NCI-H2227 (cell line): Measurements from ENCODE around the gene CABP1.
"Not testable (repeated sequence)": the region's sequence is repeated elsewhere in the genome, so short reads cannot be mapped to it uniquely, and the experiment has no call there.

Experiments
- DNase-seq: peaks from one replicate; lab custom pipeline; 2025; ENCODE audit not compliant: unreplicated experiment; lab: John Stamatoyannopoulos, UW

CABP1 gene

GRCh38 chr12:120639771-120640721, at the start of gene CABP1:
CABP1 (plus strand) TSS chr12:120640626; CDS start chr12:120640686, 60 bp downstream.
- DNase-seq = peak; percentile 69

- DNase-seq = no peak
Observed at GRCh38 chr12:120590741-120591407, 49.6 kb upstream of the CABP1 start.

- no peak for DNase-seq
Observed at GRCh38 chr12:120592121-120593049, 48.0 kb upstream of the CABP1 start.

GRCh38 chr12:120596901-120597300, 43.5 kb upstream of the CABP1 start:
- DNase-seq = no peak

GRCh38 chr12:120597861-120598260, 42.6 kb upstream of the CABP1 start:
- no peak for DNase-seq

GRCh38 chr12:120598674-120599463, 41.6 kb upstream of the CABP1 start:
- no peak for DNase-seq

GRCh38 chr12:120599672-120600552, 40.5 kb upstream of the CABP1 start:
- no peak for DNase-seq

GRCh38 chr12:120602416-120602815, 38.0 kb upstream of the CABP1 start:
- DNase-seq = not testable (repeated sequence)

GRCh38 chr12:120610560-120610959, 29.9 kb upstream of the CABP1 start:
- DNase-seq = no peak

- DNase-seq = not testable (repeated sequence)
Observed at GRCh38 chr12:120611534-120611933, 28.9 kb upstream of the CABP1 start.

GRCh38 chr12:120614848-120615247, 25.6 kb upstream of the CABP1 start:
- DNase-seq = no peak

GRCh38 chr12:120617193-120617592, 23.2 kb upstream of the CABP1 start:
- not testable (repeated sequence) for DNase-seq

- not testable (repeated sequence) for DNase-seq
Observed at GRCh38 chr12:120617767-120618166, 22.7 kb upstream of the CABP1 start.

GRCh38 chr12:120618954-120619615, 21.3 kb upstream of the CABP1 start:
- DNase-seq = no peak

GRCh38 chr12:120620624-120621023, 19.8 kb upstream of the CABP1 start:
- DNase-seq = no peak

GRCh38 chr12:120625557-120626419, 14.6 kb upstream of the CABP1 start:
- DNase-seq = no peak

GRCh38 chr12:120628919-120629318, 11.5 kb upstream of the CABP1 start:
- no peak for DNase-seq
